Type B pancreatic cell (in vitro differentiated cells): Measurements from ENCODE around the gene SAMD7. TPM values are rescaled to one million over a fixed set of nuclear protein-coding genes. Genes with fewer than 3 reads are reported as not detected.
A peak's percentile ranks its signal among the peaks of the same experiment; 100 is the strongest.

Experiments
- DNase-seq: peaks from one replicate; pipeline ENCODE4 v3.0.0; 2021; ENCODE audit warnings: mixed read lengths; ENCODE audit not compliant: unreplicated experiment; ENCODE audit errors: extremely low spot score
- H3K27ac Mint-ChIP-seq: 2 replicates; pipeline ENCODE4 v1.8.0; 2021; ENCODE audit warnings: mild to moderate bottlenecking, mixed read lengths
- H3K27me3 Mint-ChIP-seq: 2 replicates; pipeline ENCODE4 v1.8.0; 2021; ENCODE audit warnings: mixed read lengths
- H3K36me3 Mint-ChIP-seq: 2 replicates; pipeline ENCODE4 v1.8.0; 2021; ENCODE audit warnings: mixed read lengths
- H3K4me1 Mint-ChIP-seq: one replicate; pipeline ENCODE4 v1.8.0; 2021; ENCODE audit warnings: mixed read lengths; ENCODE audit not compliant: unreplicated experiment
- H3K4me3 Mint-ChIP-seq: 2 replicates; pipeline ENCODE4 v1.8.0; 2021; ENCODE audit warnings: mild to moderate bottlenecking, mixed read lengths
- H3K9me3 Mint-ChIP-seq: 2 replicates; pipeline ENCODE4 v1.8.0; 2021; ENCODE audit warnings: mixed read lengths
- long read RNA-seq: library from polyadenylated mRNA; unstranded; transcript quantifications from one replicate; pipeline ENCODE4 v2.0.0, GENCODE V29; 2020
- total RNA-seq: library from RNA; stranded (reverse); gene quantifications from 2 replicates; pipeline ENCODE4 v1.2.1, GENCODE V29; 2021; ENCODE audit warnings: low replicate concordance
- TF ChIP-seq, protein P1 (sequence below): fragments of 200-600 bp; sonication (generic); conservative IDR thresholded peaks from 2 replicates; pipeline ENCODE4 v1.5.0; 2021; ENCODE audit warnings: antibody characterized with exemption, mild to moderate bottlenecking

The SAMD7 gene, protein sequence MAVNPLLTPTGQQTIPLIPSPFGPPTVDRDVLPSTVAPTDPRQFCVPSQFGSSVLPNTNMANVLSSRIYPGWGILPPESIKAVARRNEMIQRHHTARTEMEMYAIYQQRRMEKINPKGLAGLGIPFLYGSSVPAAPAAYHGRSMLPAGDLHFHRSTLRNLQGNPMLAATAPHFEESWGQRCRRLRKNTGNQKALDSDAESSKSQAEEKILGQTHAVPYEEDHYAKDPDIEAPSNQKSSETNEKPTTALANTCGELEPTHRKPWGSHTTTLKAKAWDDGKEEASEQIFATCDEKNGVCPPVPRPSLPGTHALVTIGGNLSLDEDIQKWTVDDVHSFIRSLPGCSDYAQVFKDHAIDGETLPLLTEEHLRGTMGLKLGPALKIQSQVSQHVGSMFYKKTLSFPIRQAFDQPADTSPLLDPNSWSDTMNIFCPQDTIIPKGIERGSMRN
- total RNA-seq, result not detected in 2 replicates
- long read RNA-seq, result 0 reads

DNA sequence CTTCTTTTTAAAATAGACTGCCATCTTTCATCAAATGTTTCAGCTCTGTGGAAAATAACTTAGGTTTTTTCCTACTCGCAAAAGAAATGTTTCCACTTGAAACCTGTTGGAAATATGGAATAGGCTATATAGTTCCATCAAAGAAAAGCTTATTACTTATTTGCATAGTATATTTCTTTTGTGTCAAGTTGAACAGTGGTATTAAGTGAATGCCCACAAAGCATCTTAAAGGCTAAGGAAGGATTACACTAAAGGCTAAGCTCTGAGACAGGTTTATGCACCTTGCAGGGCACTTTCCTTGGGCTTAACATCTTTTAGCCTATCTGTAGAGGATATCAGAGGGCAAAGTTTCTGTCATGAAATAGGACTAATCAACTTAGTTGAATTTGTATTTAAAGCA is at the start of gene SAMD7:
Gene SAMD7, plus strand, starts transcription at position 301 of the 400 bp plus-strand sequence. CDS start 7,927 bp downstream, outside the sequence.
- no peak for DNase-seq
- TF ChIP-seq, protein P1, sequence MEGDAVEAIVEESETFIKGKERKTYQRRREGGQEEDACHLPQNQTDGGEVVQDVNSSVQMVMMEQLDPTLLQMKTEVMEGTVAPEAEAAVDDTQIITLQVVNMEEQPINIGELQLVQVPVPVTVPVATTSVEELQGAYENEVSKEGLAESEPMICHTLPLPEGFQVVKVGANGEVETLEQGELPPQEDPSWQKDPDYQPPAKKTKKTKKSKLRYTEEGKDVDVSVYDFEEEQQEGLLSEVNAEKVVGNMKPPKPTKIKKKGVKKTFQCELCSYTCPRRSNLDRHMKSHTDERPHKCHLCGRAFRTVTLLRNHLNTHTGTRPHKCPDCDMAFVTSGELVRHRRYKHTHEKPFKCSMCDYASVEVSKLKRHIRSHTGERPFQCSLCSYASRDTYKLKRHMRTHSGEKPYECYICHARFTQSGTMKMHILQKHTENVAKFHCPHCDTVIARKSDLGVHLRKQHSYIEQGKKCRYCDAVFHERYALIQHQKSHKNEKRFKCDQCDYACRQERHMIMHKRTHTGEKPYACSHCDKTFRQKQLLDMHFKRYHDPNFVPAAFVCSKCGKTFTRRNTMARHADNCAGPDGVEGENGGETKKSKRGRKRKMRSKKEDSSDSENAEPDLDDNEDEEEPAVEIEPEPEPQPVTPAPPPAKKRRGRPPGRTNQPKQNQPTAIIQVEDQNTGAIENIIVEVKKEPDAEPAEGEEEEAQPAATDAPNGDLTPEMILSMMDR, result no peak
- H3K27me3 Mint-ChIP-seq, result peaks cover 4% of the 10 kb centered on the region
- H3K27ac Mint-ChIP-seq, result no peak within 1 kb of the TSS
- H3K9me3 Mint-ChIP-seq, result no peaks in the 10 kb centered on the region
- no peaks in the 10 kb centered on the region for H3K4me1 Mint-ChIP-seq
- no peak within 1 kb of the TSS for H3K4me3 Mint-ChIP-seq
- no peaks in the 10 kb centered on the region for H3K36me3 Mint-ChIP-seq

DNA sequence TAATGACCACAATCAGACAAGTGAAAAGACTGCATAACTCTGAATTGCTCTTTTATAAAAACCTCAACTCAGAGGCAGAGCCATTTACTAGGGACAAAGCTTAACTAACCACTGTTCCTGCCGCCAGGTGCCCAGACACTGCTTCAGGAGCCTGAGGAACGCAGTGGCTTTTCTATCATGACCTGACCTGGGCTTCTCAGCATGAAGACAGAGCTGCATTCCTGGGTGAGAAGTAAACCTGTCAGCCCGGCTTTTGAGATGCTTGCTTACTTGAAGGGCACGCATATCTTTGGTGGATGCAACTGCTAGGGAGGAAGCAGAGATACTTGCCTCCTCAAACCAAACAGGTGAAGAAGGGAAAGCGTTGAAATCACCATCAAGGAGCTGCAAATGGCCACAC is 49.5 kb upstream of the SAMD7 start:
- Mint-ChIP-seq H3K4me1 (no peaks in the 10 kb centered on the region), H3K27me3 (no peaks in the 10 kb centered on the region), H3K27ac (peak overlapping the region; percentile 9), H3K36me3 (no peaks in the 10 kb centered on the region), H3K9me3 (no peaks in the 10 kb centered on the region), H3K4me3 (no peak overlapping the region)
- no peak for DNase-seq
- TF ChIP-seq, protein P1, result no peak

DNA sequence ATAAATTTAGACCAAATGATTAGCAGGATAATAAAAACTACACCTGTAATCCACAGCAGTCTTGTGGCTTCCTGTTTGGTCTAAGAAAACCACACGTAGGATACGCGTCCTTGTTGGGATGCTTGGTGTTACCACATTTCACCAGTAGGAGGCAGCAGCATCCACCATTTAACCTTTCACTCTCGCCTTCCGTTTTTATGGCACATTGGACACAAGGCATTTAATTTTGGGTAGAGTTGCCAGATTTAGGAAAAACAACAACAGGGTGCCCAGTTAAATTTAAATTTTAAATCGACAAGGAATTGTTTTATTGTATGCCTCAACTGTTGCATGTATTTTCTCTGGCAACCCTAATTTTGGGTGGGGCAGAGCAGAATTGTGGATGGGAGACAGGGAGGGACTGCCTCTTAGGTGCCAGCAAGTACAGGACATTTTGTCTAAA is 47.9 kb upstream of the SAMD7 start:
- H3K36me3 Mint-ChIP-seq, result no peaks in the 10 kb centered on the region
- H3K27me3 Mint-ChIP-seq, result no peaks in the 10 kb centered on the region
- TF ChIP-seq, protein P1, result peak; percentile 95
- DNase-seq, result no peak
- no peaks in the 10 kb centered on the region for H3K4me1 Mint-ChIP-seq
- no peak overlapping the region for H3K27ac Mint-ChIP-seq
- no peak overlapping the region for H3K4me3 Mint-ChIP-seq
- no peaks in the 10 kb centered on the region for H3K9me3 Mint-ChIP-seq

DNA sequence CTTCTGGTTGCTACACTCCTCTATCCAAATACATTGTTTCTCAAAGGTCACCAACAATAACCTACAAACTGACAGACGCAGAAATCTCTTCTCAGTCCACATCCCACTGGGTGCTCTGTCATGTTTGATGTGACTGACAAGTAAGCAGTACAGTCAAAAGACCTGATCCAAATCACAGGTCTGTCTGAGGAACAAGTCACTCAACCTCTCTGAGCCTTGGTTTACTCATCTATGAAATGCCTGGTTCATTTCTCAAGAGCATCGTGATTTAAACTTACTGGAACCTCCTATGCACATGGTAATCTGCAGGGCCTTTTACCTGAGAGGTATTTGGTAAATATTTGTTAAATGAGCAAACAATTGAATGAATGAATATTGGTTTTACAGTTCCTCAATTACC is 47.1 kb upstream of the SAMD7 start:
- TF ChIP-seq, protein P1, result no peak
- Mint-ChIP-seq H3K9me3 (no peaks in the 10 kb centered on the region), H3K27me3 (no peaks in the 10 kb centered on the region), H3K27ac (no peak overlapping the region), H3K4me1 (no peaks in the 10 kb centered on the region), H3K36me3 (no peaks in the 10 kb centered on the region), H3K4me3 (no peak overlapping the region)
- no peak for DNase-seq

DNA sequence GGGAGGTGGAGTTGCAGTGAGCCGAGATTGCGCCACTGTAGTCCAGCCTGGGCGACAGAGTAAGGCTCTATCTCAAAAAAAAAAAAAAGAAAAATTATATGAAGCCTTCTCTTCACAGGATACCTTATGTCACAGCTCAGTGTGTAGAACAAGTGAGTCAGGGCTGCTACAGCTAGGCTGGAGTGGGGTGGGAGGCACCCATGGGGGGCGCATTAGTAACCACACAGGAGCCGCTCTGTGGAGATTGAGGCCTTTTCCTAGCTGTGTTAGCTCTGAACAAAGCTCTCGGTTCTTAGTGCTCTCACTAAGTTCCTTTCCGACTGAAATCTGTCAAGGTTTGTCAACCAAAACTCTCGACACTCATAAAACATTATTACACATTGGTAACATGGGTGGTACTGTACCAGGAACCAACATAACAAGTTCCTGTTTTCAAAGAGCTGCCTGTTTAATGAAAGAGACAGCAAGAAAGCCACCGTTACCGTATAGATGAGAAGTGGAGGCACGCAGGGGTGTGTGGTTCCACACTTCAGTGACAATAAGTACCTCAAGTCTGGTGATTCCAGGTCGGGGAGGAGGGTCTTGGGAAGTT is 46.1 kb upstream of the SAMD7 start:
- H3K4me3 Mint-ChIP-seq, result no peak overlapping the region
- no peaks in the 10 kb centered on the region for H3K36me3 Mint-ChIP-seq
- peaks cover 8% of the 10 kb centered on the region for H3K4me1 Mint-ChIP-seq
- no peak for DNase-seq
- TF ChIP-seq, protein P1, result no peak
- no peak overlapping the region for H3K27ac Mint-ChIP-seq
- H3K27me3 Mint-ChIP-seq, result no peaks in the 10 kb centered on the region
- no peaks in the 10 kb centered on the region for H3K9me3 Mint-ChIP-seq
